NB4 (cell line): ENCODE results near the gene ELP6.

Source experiments
- DNase-seq: peaks from one replicate; pipeline ENCODE4 v3.0.0; 2010; ENCODE audit warnings: low read depth
- H3K4me3 ChIP-seq: one replicate; pipeline ENCODE4 v1.5.1; 2011; ENCODE audit warnings: mild to moderate bottlenecking, low read depth, low read length, moderate library complexity
- MYC ChIP-seq: IDR thresholded peaks from 2 replicates; pipeline ENCODE4 v1.6.1; 2011; ENCODE audit warnings: low read depth, low read length
- POLR2A ChIP-seq: IDR thresholded peaks from 2 replicates; pipeline ENCODE4 v1.6.1; 2011; ENCODE audit warnings: mild to moderate bottlenecking; ENCODE audit not compliant: insufficient read length; ENCODE audit errors: extremely low read depth
- TF ChIP-seq, protein P1 (sequence below): IDR thresholded peaks from one replicate; pipeline ENCODE4 v1.5.1; 2012; ENCODE audit warnings: low read depth, low read length
- TF ChIP-seq, protein P2 (sequence below): IDR thresholded peaks from 2 replicates; pipeline ENCODE4 v1.6.1; 2011; ENCODE audit warnings: low read depth, low read length

The ELP6 gene

DNA sequence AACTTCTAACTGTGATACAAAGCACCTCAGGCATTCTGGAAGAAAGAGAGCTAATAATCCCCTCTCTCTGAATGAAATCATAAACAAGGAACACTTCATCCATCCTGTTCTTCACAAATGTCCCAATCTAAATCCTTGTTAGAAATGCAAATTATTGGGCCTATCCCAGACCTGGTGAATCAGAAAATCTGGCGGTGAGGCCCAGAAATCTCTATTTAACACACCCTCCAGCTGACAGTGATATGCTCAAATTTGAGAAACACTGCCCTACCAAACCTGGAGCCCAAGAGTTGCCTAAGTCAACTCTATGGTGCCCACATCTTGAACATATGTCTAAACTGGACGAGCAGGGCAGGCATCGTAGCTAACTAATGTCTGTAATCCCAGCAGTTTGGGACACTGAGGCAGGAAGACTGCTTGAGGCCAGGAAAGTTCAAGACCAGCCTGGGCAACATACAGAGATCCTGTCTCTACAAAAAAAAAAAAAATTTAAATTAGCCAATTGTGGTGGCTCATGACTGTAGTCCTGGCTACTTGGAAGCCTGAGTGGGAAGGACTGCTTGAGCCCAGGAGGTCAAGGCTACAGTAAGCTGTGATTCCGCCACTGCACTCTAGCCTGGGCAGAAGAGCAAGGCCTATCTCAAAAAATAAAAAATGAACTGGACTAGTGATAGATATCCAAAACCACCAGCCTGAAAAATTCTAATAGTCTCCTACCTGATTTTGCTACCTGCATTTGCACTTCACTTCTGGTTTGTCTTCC is 60.9 kb downstream of the ELP6 start:
- TF ChIP-seq MYC (no peak), POLR2A (no peak)
- TF ChIP-seq, protein P1, sequence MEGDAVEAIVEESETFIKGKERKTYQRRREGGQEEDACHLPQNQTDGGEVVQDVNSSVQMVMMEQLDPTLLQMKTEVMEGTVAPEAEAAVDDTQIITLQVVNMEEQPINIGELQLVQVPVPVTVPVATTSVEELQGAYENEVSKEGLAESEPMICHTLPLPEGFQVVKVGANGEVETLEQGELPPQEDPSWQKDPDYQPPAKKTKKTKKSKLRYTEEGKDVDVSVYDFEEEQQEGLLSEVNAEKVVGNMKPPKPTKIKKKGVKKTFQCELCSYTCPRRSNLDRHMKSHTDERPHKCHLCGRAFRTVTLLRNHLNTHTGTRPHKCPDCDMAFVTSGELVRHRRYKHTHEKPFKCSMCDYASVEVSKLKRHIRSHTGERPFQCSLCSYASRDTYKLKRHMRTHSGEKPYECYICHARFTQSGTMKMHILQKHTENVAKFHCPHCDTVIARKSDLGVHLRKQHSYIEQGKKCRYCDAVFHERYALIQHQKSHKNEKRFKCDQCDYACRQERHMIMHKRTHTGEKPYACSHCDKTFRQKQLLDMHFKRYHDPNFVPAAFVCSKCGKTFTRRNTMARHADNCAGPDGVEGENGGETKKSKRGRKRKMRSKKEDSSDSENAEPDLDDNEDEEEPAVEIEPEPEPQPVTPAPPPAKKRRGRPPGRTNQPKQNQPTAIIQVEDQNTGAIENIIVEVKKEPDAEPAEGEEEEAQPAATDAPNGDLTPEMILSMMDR: no peak
- TF ChIP-seq, protein P2, sequence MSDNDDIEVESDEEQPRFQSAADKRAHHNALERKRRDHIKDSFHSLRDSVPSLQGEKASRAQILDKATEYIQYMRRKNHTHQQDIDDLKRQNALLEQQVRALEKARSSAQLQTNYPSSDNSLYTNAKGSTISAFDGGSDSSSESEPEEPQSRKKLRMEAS: no peak
- no peak overlapping the region for H3K4me3 ChIP-seq
- no peak for DNase-seq
